IMR-90 (cell line): Measurements from ENCODE around the gene PIEZO1. TPM values are rescaled to one million over a fixed set of nuclear protein-coding genes. Genes with fewer than 3 reads are reported as not detected.

Experiments
- ATAC-seq: fragments of 200-7000 bp; cut with Tn5 transposase; 2 replicates; pipeline ENCODE4 v1.9.1; 2020; ENCODE audit warnings: low read depth, mild to moderate bottlenecking, moderate library complexity
- BruUV-seq: library from RNA; stranded (reverse); fragments of 400-500 nt; replicated peaks from 2 replicates; lab custom pipeline; 2021; lab: Mats Ljungman, UMichigan
- CTCF ChIA-PET: fragments of 300-600 bp; formaldehyde crosslinking; extraction: SDS; loops from one replicate; lab custom pipeline; 2021; ENCODE audit warnings: antibody characterized with exemption; lab: Yijun Ruan, JAX
- POLR2A ChIA-PET: fragments of 300-600 bp; sonication (Branson Sonifier 250); formaldehyde crosslinking; loops from one replicate; lab custom pipeline; 2022; ENCODE audit warnings: antibody characterized with exemption; ENCODE audit not compliant: unreplicated experiment; lab: Charles Lee
- DNase-seq: peaks from one replicate; pipeline ENCODE4 v3.0.0; 2013
- H2AFZ ChIP-seq: replicated peaks from 2 replicates; pipeline ENCODE3; 2013; ENCODE audit warnings: low read length, mild to moderate bottlenecking; ENCODE audit not compliant: poor library complexity
- H2AK5ac ChIP-seq: 2 replicates; pipeline ENCODE4 v1.6.1; 2013; ENCODE audit warnings: low read depth, low read length, inconsistent platforms
- H2AK9ac ChIP-seq: replicated peaks from 2 replicates; pipeline ENCODE3; 2013; ENCODE audit warnings: mild to moderate bottlenecking, low read depth, low read length, moderate library complexity; ENCODE audit not compliant: poor library complexity
- H2BK120ac ChIP-seq: 2 replicates; pipeline ENCODE4 v1.6.1; 2013; ENCODE audit warnings: low read depth, low read length, inconsistent platforms
- H2BK15ac ChIP-seq: 3 replicates; pipeline ENCODE4 v1.6.1; 2013; ENCODE audit warnings: low read depth, low read length, inconsistent platforms
- H2BK20ac ChIP-seq: 2 replicates; pipeline ENCODE4 v1.6.1; 2013; ENCODE audit warnings: low read depth, mild to moderate bottlenecking, inconsistent platforms, low read length, moderate library complexity
- H2BK5ac ChIP-seq: 2 replicates; pipeline ENCODE4 v1.6.1; 2013; ENCODE audit warnings: mild to moderate bottlenecking, low read depth, low read length, inconsistent platforms; ENCODE audit not compliant: poor library complexity, severe bottlenecking
- H3K14ac ChIP-seq: replicated peaks from 2 replicates; pipeline ENCODE4 v1.6.1; 2013; ENCODE audit warnings: low read depth, low read length, inconsistent platforms
- H3K18ac ChIP-seq: 2 replicates; pipeline ENCODE4 v1.6.1; 2013; ENCODE audit warnings: low read depth, low read length, control low read depth
- H3K23ac ChIP-seq: 2 replicates; pipeline ENCODE4 v1.6.1; 2013; ENCODE audit warnings: low read depth, low read length, inconsistent platforms
- H3K27ac ChIP-seq: 2 replicates; pipeline ENCODE4 v1.5.1; 2013; ENCODE audit warnings: mild to moderate bottlenecking, control low read depth, low read length; ENCODE audit not compliant: insufficient read depth
- H3K27me3 ChIP-seq: 2 replicates; pipeline ENCODE4 v1.6.1; 2013; ENCODE audit warnings: low read length; ENCODE audit not compliant: control insufficient read depth, insufficient read depth
- H3K36me3 ChIP-seq: 2 replicates; pipeline ENCODE4 v1.6.1; 2013; ENCODE audit warnings: low read length, mixed read lengths; ENCODE audit not compliant: control insufficient read depth, insufficient read depth
- H3K4ac ChIP-seq: 2 replicates; pipeline ENCODE4 v1.6.1; 2013; ENCODE audit warnings: low read depth, low read length, inconsistent platforms
- H3K4me1 ChIP-seq: 2 replicates; pipeline ENCODE4 v1.6.1; 2013; ENCODE audit warnings: low read length, mixed read lengths; ENCODE audit not compliant: control insufficient read depth, insufficient read depth
- H3K4me2 ChIP-seq: 2 replicates; pipeline ENCODE4 v1.6.1; 2013; ENCODE audit warnings: low read depth, mild to moderate bottlenecking, control low read depth, low read length, moderate library complexity
- H3K4me3 ChIP-seq: 2 replicates; pipeline ENCODE4 v1.5.1; 2013; ENCODE audit warnings: low read depth, mild to moderate bottlenecking, control low read depth, low read length, moderate library complexity; ENCODE audit not compliant: insufficient read depth
- H3K56ac ChIP-seq: 2 replicates; pipeline ENCODE4 v1.6.1; 2013; ENCODE audit warnings: low read length, inconsistent platforms; ENCODE audit not compliant: insufficient read depth; ENCODE audit errors: extremely low read depth
- H3K79me1 ChIP-seq, 2 experiments: 2 replicates each; pipeline ENCODE4 v1.6.1; 2013; ENCODE audit warnings: low read length in 2 of 2, inconsistent platforms in 1 of 2, low read depth in 1 of 2
- H3K9ac ChIP-seq: 2 replicates; pipeline ENCODE4 v1.6.1; 2013; ENCODE audit warnings: low read depth, low read length, control low read depth
- H3K9me1 ChIP-seq: 2 replicates; pipeline ENCODE4 v1.6.1; 2013; ENCODE audit warnings: low read length, inconsistent platforms; ENCODE audit not compliant: insufficient read depth
- H3K9me3 ChIP-seq: 2 replicates; pipeline ENCODE4 v1.6.1; 2013; ENCODE audit warnings: low read length; ENCODE audit not compliant: control insufficient read depth, insufficient read depth
- H4K20me1 ChIP-seq: 2 replicates; pipeline ENCODE4 v1.6.1; 2013; ENCODE audit warnings: low read length, inconsistent platforms; ENCODE audit not compliant: insufficient read depth
- H4K5ac ChIP-seq: 2 replicates; pipeline ENCODE4 v1.6.1; 2013; ENCODE audit warnings: mild to moderate bottlenecking, low read depth, low read length, control low read depth
- H4K8ac ChIP-seq, 2 experiments: 2 replicates each; pipeline ENCODE4 v1.6.1; 2013; ENCODE audit warnings: low read depth in 2 of 2, low read length in 2 of 2, control low read depth in 1 of 2, inconsistent platforms in 1 of 2
- H4K91ac ChIP-seq: 2 replicates; pipeline ENCODE4 v1.6.1; 2013; ENCODE audit warnings: low read depth, low read length, inconsistent platforms; ENCODE audit not compliant: insufficient read depth
- BHLHE40 ChIP-seq: fragments of 150-350 bp; IDR thresholded peaks from 2 replicates; pipeline ENCODE4 v1.6.1; 2016; ENCODE audit warnings: mild to moderate bottlenecking, low read depth, low read length
- CHD1 ChIP-seq: IDR thresholded peaks from 2 replicates; pipeline ENCODE4 v1.6.1; 2012; ENCODE audit warnings: low read depth, low read length, improper control_type of control experiment
- FOS ChIP-seq: fragments of 150-350 bp; IDR thresholded peaks from 2 replicates; pipeline ENCODE4 v1.6.1; 2016; ENCODE audit warnings: low read depth, low read length
- MAFK ChIP-seq: IDR thresholded peaks from 2 replicates; pipeline ENCODE4 v1.6.1; 2012; ENCODE audit warnings: low read depth, low read length, improper control_type of control experiment
- MXI1 ChIP-seq: IDR thresholded peaks from 2 replicates; pipeline ENCODE4 v1.6.1; 2012; ENCODE audit warnings: low read depth, mild to moderate bottlenecking, low read length, moderate library complexity, borderline replicate concordance
- POLR2A ChIP-seq: IDR thresholded peaks from 2 replicates; pipeline ENCODE4 v1.6.1; 2012; ENCODE audit warnings: mild to moderate bottlenecking, low read depth, low read length
- WGBS, 2 experiments: methylation state at CpG; one replicate each; pipeline versions ENCODE4 v1.1.5 to v1.1.7; 2013; ENCODE audit warnings: missing lambda C conversion rate in 2 of 2; ENCODE audit not compliant: insufficient read length in 1 of 2; ENCODE audit errors: extremely low coverage in 2 of 2; 5-methylcytosine and 5-hydroxymethylcytosine counted together
- dilution Hi-C: fragments of 300-500 bp; cut with HindIII; formaldehyde crosslinking; loops from one replicate; pipeline ENCODE4 v1.14.3; 2018; ENCODE audit warnings: low sequenced_read_pairs; ENCODE audit not compliant: unreplicated experiment
- in situ Hi-C: fragments of 300-500 bp; cut with MboI; formaldehyde crosslinking; loops from 3 replicates; pipeline ENCODE4 v1.14.3; 2019; ENCODE audit warnings: low sequenced_read_pairs, inconsistent platforms, mixed read lengths
- intact Hi-C: fragments of 100-400 bp; cut with micrococcal nuclease; formaldehyde crosslinking; loops from 2 replicates; pipeline ENCODE4 v1.10.0; 2022
- polyA plus RNA-seq, 3 experiments: library from polyadenylated mRNA; depleted of rRNA; stranded (reverse); fragments of >200 nt; gene quantifications; 2 replicates each; pipeline ENCODE4 v1.2.3, GENCODE V29; 2012; ENCODE audit warnings: low replicate concordance in 1 of 3
- total RNA-seq: library from RNA; depleted of rRNA; stranded (reverse); fragments of >200 nt; gene quantifications from 2 replicates; pipeline ENCODE4 v1.2.3, GENCODE V29; 2012
- TF ChIP-seq, protein P1 (sequence below): fragments of 150-350 bp; IDR thresholded peaks from 2 replicates; pipeline ENCODE4 v1.6.1; 2017; ENCODE audit warnings: mild to moderate bottlenecking, antibody characterized with exemption, low read length, low read depth

The PIEZO1 gene
- total and polyA plus RNA-seq, 2 of the 4 experiments (the other 2 are of a cell fraction): 36.2 to 372 TPM

DNA sequence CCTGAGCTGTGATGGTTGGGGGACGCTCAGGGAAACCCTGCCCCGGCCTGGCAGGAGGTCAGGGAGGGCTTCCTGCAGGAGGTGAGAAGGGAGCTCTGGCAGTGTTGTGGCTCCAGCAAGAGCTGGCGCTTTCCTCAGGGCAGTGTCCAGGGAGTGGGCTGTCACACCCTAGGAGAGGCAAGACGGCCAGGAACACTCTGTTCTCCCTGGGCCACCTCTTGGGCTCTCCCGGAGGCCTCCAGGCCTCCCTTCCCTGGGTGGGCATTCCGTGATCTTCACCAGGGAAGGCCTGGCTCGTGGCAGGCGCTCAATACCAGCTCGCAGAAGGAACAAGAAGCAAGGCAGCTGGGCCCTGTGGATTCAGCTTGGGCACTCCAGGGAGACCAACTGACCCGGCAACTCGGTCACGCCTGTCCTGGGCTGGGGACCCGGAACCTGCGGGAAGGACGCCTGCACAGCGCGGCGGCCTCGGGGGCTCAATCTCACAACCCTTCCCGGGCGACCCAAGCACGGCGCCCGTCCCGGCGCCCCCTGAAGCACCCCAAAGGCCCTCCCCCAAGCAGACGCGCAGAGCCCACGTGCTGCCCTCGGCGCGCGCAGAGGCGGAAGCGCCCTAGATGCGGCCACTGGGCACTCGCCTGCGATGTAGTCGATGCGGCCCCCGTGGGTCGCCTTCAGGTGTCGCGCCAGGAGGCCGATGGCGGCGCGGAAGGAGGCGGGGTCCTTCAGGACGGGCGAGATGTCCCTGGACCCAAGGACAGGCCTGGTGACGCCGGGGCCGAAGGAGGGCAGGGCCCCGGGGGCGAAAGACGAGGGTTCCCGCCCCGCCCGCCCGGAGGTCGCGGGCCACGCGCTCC is 26.1 kb upstream of the PIEZO1 start:
- peaks cover 4 to 32% of the 10 kb centered on the region in 2 experiments; a peak in 2 of 4 replicates for H3K79me1 ChIP-seq
- TF ChIP-seq, protein P1, sequence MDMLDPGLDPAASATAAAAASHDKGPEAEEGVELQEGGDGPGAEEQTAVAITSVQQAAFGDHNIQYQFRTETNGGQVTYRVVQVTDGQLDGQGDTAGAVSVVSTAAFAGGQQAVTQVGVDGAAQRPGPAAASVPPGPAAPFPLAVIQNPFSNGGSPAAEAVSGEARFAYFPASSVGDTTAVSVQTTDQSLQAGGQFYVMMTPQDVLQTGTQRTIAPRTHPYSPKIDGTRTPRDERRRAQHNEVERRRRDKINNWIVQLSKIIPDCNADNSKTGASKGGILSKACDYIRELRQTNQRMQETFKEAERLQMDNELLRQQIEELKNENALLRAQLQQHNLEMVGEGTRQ: peak; percentile 95
- TF ChIP-seq CHD1 (0 out of 2 replicates have a peak, but pooled peaks have one; percentile 38), FOS (no peak), POLR2A (peak; percentile 81; the same call in 1 of the 2 replicates), BHLHE40 (0 out of 2 replicates have a peak, but pooled peaks have one; percentile 46), MXI1 (peak; percentile 74), MAFK (no peak)
- dilution Hi-C loops: no loop called here
- CTCF ChIA-PET: interaction anchor here (1.6 to 1.8 kb wide), 3 partner anchors 46 to 74 kb away, joined by 4 to 7 read pairs (median 7); partner anchors contain the start of genes GALNS and TRAPPC2L
- intact Hi-C loops: loop anchor here (5.0 kb wide), 1 partner anchor 406 kb away; the partner anchor contains the start of gene ZNF778
- H3K14ac ChIP-seq: peak overlapping the region; percentile 84
- H3K9ac ChIP-seq: peak overlapping the region; percentile 76
- no peaks in the 10 kb centered on the region for H3K9me3 ChIP-seq
- WGBS, 2 experiments: 0% methylated on average over 24 of the region's 65 CpGs; no CpG with 5 or more reads in 1 of the 2 experiments
- peak overlapping the region; percentile 60 for H3K4me3 ChIP-seq
- H2AK9ac ChIP-seq: peak overlapping the region; percentile 100
- no TSS peak for BruUV-seq
- H4K20me1 ChIP-seq: peaks cover 23% of the 10 kb centered on the region
- peaks cover 19% of the 10 kb centered on the region for H3K36me3 ChIP-seq
- no peak overlapping the region for H2BK120ac ChIP-seq
- H4K91ac ChIP-seq: peak overlapping the region; percentile 81
- H2AFZ ChIP-seq: peak overlapping the region; percentile 97
- H3K56ac ChIP-seq: peak overlapping the region; percentile 50
- peak overlapping the region; percentile 84 for H3K27ac ChIP-seq
- H3K4me1 ChIP-seq: peaks cover 12% of the 10 kb centered on the region
- DNase-seq (peak; percentile 69), ATAC-seq (peak; percentile 79)
- peak overlapping the region; percentile 65; the same call in 1 of the 2 replicates for H4K5ac ChIP-seq
- POLR2A ChIA-PET: no interaction called here
- H2BK5ac ChIP-seq: peak overlapping the region; percentile 80
- H3K27me3 ChIP-seq: no peaks in the 10 kb centered on the region
- H3K23ac ChIP-seq: peak overlapping the region; percentile 53; the same call in 1 of the 2 replicates
- peak overlapping the region; percentile 90 for H3K4ac ChIP-seq
- H4K8ac ChIP-seq: peak overlapping the region; percentile 47 to 90
- no peaks in the 10 kb centered on the region for H3K9me1 ChIP-seq
- peak overlapping the region; percentile 96 for H2AK5ac ChIP-seq
- H3K18ac ChIP-seq: peak overlapping the region; percentile 8; the same call in 1 of the 2 replicates
- no peak overlapping the region for H2BK15ac ChIP-seq
- in situ Hi-C loops: no loop called here
- H2BK20ac ChIP-seq: no peak overlapping the region
- H3K4me2 ChIP-seq: peak overlapping the region; percentile 90
